Lower leg skin (tissue), 4 donors: ENCODE measurements around the gene SPTB. TPM values are rescaled to one million over a fixed set of nuclear protein-coding genes. Genes with fewer than 3 reads are reported as not detected.

Experiments used
- DNase-seq, 2 donors: peaks; one replicate each; pipeline ENCODE4 v3.0.0-alpha.2; 2019; ENCODE audit warnings: low spot score in 2 of 2
- H3K4me3 ChIP-seq: fragments of 200-600 bp; sonication (generic); 2 replicates; pipeline ENCODE4 v1.5.1; 2017; ENCODE audit warnings: mild to moderate bottlenecking, low read depth; ENCODE audit not compliant: poor library complexity, severe bottlenecking
- CTCF ChIP-seq, 3 donors: fragments of 450-650 bp; IDR thresholded peaks; one replicate each; pipeline ENCODE4 v1.5.1; 2016; ENCODE audit warnings: antibody characterized with exemption in 3 of 3, mild to moderate bottlenecking in 3 of 3, moderate library complexity in 2 of 3
- POLR2A ChIP-seq, 2 donors: fragments of 450-650 bp; IDR thresholded peaks; one replicate each; pipeline ENCODE4 v1.6.1; 2016 to 2017; ENCODE audit warnings: antibody characterized with exemption in 2 of 2, mild to moderate bottlenecking in 1 of 2, moderate library complexity in 1 of 2
- WGBS, 2 donors: methylation state at CpG; one replicate each; pipeline ENCODE4 v1.1.5; 2018; 5-methylcytosine and 5-hydroxymethylcytosine counted together
- intact Hi-C: fragments of 100-400 bp; cut with DNase I; formaldehyde crosslinking; loops from one replicate; pipeline ENCODE4 v1.15.0; 2023; ENCODE audit warnings: low total_unique reads
- total RNA-seq, 4 donors: library from RNA; depleted of rRNA; stranded (reverse); fragments of >200 nt; gene quantifications; one replicate each; pipeline ENCODE4 v1.1.0, GENCODE V29; 2016

The SPTB gene
- total RNA-seq, 4 donors from 2014 or later = 0.34 to 1.3 (median 0.92) TPM

- DNase-seq = no peak
- H3K4me3 ChIP-seq = no peak overlapping the region
- TF ChIP-seq POLR2A (IDR thresholded peaks at IDR 0.05) (no peak), CTCF (IDR thresholded peaks at IDR 0.05) (no peak)
- 78 to 86% methylated on average over 2 of the region's 2 CpGs for WGBS, 2 donors
- intact Hi-C loops = no loop called here
Observed at GRCh38 chr14:64920465-64920864, 40.8 kb upstream of the SPTB start.

- TF ChIP-seq CTCF (IDR thresholded peaks at IDR 0.05) (no peak), POLR2A (IDR thresholded peaks at IDR 0.05) (no peak)
- H3K4me3 ChIP-seq = no peak overlapping the region
- no peak for DNase-seq
- intact Hi-C loops = no loop called here
- WGBS, 2 donors = 92 to 93% methylated on average over 5 of the region's 5 CpGs
Observed at GRCh38 chr14:64919618-64920017, 39.9 kb upstream of the SPTB start.

- H3K4me3 ChIP-seq = no peak overlapping the region
- no peak for DNase-seq
- TF ChIP-seq CTCF (IDR thresholded peaks at IDR 0.05) = no peak
- no peak for TF ChIP-seq POLR2A (IDR thresholded peaks at IDR 0.05)
- intact Hi-C loops = no loop called here
Observed at GRCh38 chr14:64919215-64919614, 39.5 kb upstream of the SPTB start.

GRCh38 chr14:64918216-64918615 is 38.5 kb upstream of the SPTB start:
- intact Hi-C loops = no loop called here
- H3K4me3 ChIP-seq = no peak overlapping the region
- TF ChIP-seq CTCF (IDR thresholded peaks at IDR 0.05) (no peak), POLR2A (IDR thresholded peaks at IDR 0.05) (no peak)
- no peak for DNase-seq
- 87 to 91% methylated on average over 4 of the region's 4 CpGs for WGBS, 2 donors

GRCh38 chr14:64915797-64916196 is 36.1 kb upstream of the SPTB start:
- DNase-seq = no peak
- TF ChIP-seq CTCF (IDR thresholded peaks at IDR 0.05) (no peak), POLR2A (IDR thresholded peaks at IDR 0.05) (no peak)
- intact Hi-C loops = no loop called here

GRCh38 chr14:64915029-64915424 is 35.3 kb upstream of the SPTB start:
- DNase-seq = no peak
- no peak for TF ChIP-seq CTCF (IDR thresholded peaks at IDR 0.05)
- TF ChIP-seq POLR2A (IDR thresholded peaks at IDR 0.05) = no peak
- WGBS, 2 donors = 15 to 24% methylated on average over 4 of the region's 4 CpGs
- peak overlapping the region; percentile 81 for H3K4me3 ChIP-seq
- intact Hi-C loops = no loop called here

More at GRCh38 chr14:64915797-64916196, 36.1 kb upstream of the SPTB start:
- no peak overlapping the region for H3K4me3 ChIP-seq
- WGBS, 2 donors = 88 to 89% methylated on average over 2 of the region's 2 CpGs
